GM23338 (cell line): ENCODE results near the gene TCF7L2. TPM values are rescaled to one million over a fixed set of nuclear protein-coding genes. Genes with fewer than 3 reads are reported as not detected.

Experiments
- ATAC-seq: fragments of 200-7000 bp; cut with Tn5 transposase; 3 replicates; pipeline ENCODE4 v1.9.1; 2020
- DNase-seq: peaks from one replicate; pipeline ENCODE4 v3.0.0-alpha.2; 2015; ENCODE audit warnings: low spot score
- H2AFZ ChIP-seq: fragments of 200-600 bp; sonication (generic); 2 replicates; pipeline ENCODE4 v1.8.0; 2016; ENCODE audit warnings: antibody characterized with exemption, mild to moderate bottlenecking, moderate library complexity
- H3F3A ChIP-seq: fragments of 200-600 bp; sonication (generic); replicated peaks from 2 replicates; pipeline ENCODE4 v1.8.0; 2017; ENCODE audit warnings: antibody characterized with exemption, mixed run types, low read depth
- H3K27ac ChIP-seq: fragments of 200-600 bp; sonication (generic); 2 replicates; pipeline ENCODE4 v1.6.1; 2016; ENCODE audit warnings: low read depth
- H3K27me3 ChIP-seq: fragments of 200-600 bp; sonication (generic); 2 replicates; pipeline ENCODE4 v1.8.0; 2016; ENCODE audit warnings: mild to moderate bottlenecking, mixed run types, moderate library complexity; ENCODE audit not compliant: insufficient read depth
- H3K36me3 ChIP-seq: fragments of 200-600 bp; sonication (generic); 2 replicates; pipeline ENCODE4 v1.8.0; 2016; ENCODE audit warnings: mild to moderate bottlenecking; ENCODE audit not compliant: insufficient read depth
- H3K4me1 ChIP-seq: fragments of 200-600 bp; sonication (generic); 2 replicates; pipeline ENCODE4 v1.8.0; 2016; ENCODE audit warnings: mild to moderate bottlenecking, moderate library complexity; ENCODE audit not compliant: insufficient read depth
- H3K4me2 ChIP-seq: fragments of 200-600 bp; sonication (generic); 2 replicates; pipeline ENCODE4 v1.7.1; 2017; ENCODE audit warnings: mixed run types
- H3K4me3 ChIP-seq: fragments of 200-600 bp; sonication (generic); 2 replicates; pipeline ENCODE4 v1.6.1; 2016; ENCODE audit warnings: mixed run types
- H3K79me2 ChIP-seq: fragments of 200-600 bp; sonication (generic); replicated peaks from 2 replicates; pipeline ENCODE4 v1.8.0; 2017; ENCODE audit warnings: mild to moderate bottlenecking; ENCODE audit not compliant: insufficient read depth
- H3K9me2 ChIP-seq: fragments of 200-600 bp; sonication (generic); 2 replicates; pipeline ENCODE4 v1.8.0; 2017; ENCODE audit not compliant: insufficient read depth
- H4K20me1 ChIP-seq: fragments of 200-600 bp; sonication (generic); replicated peaks from 2 replicates; pipeline ENCODE4 v1.8.0; 2017; ENCODE audit warnings: mild to moderate bottlenecking; ENCODE audit not compliant: insufficient read depth
- H3K27ac Mint-ChIP-seq: 2 replicates; pipeline ENCODE4 v1.8.0; 2020; ENCODE audit warnings: inconsistent platforms, mild to moderate bottlenecking, moderate library complexity, mixed read lengths
- H3K27me3 Mint-ChIP-seq: 3 replicates; pipeline ENCODE4 v1.8.0; 2022; ENCODE audit warnings: low read depth, mild to moderate bottlenecking, moderate library complexity, mixed read lengths, inconsistent platforms; ENCODE audit not compliant: insufficient read depth, poor library complexity
- H3K36me3 Mint-ChIP-seq: 3 replicates; pipeline ENCODE4 v1.8.0; 2021; ENCODE audit warnings: low read depth, mild to moderate bottlenecking, inconsistent platforms, moderate library complexity, mixed read lengths
- H3K4me1 Mint-ChIP-seq: 3 replicates; pipeline ENCODE4 v1.8.0; 2020; ENCODE audit warnings: mild to moderate bottlenecking, inconsistent platforms, mixed read lengths
- H3K4me3 Mint-ChIP-seq: 3 replicates; pipeline ENCODE4 v1.8.0; 2021; ENCODE audit warnings: moderate library complexity, mild to moderate bottlenecking, inconsistent platforms, mixed read lengths
- H3K9me3 Mint-ChIP-seq: 3 replicates; pipeline ENCODE4 v1.8.0; 2020; ENCODE audit warnings: moderate library complexity, mild to moderate bottlenecking, inconsistent platforms, mixed read lengths
- CTCF ChIP-seq, 2 experiments: fragments of 200-600 bp in 1 of 2; sonication (generic) in 1 of 2; conservative IDR thresholded peaks; 2 replicates each; pipeline versions ENCODE4 v1.5.1 to v1.6.1; 2016 to 2017; ENCODE audit warnings: antibody characterized with exemption in 2 of 2, low read depth in 2 of 2, mild to moderate bottlenecking in 2 of 2, moderate library complexity in 1 of 2
- ETS1 ChIP-seq: IDR thresholded peaks from 2 replicates; pipeline ENCODE4 v1.6.1; 2016; ENCODE audit warnings: antibody characterized with exemption
- EZH2 ChIP-seq: fragments of 200-600 bp; sonication (generic); IDR thresholded peaks from one replicate; pipeline ENCODE4 v1.8.0; 2017; ENCODE audit warnings: antibody characterized with exemption, mild to moderate bottlenecking, low read depth; ENCODE audit not compliant: unreplicated experiment
- JUNB ChIP-seq: IDR thresholded peaks from one replicate; pipeline ENCODE4 v1.6.1; 2016; ENCODE audit warnings: antibody characterized with exemption; ENCODE audit not compliant: unreplicated experiment
- NANOG ChIP-seq: IDR thresholded peaks from 2 replicates; pipeline ENCODE4 v1.6.1; 2016; ENCODE audit warnings: antibody characterized with exemption, borderline replicate concordance
- POLR2AphosphoS5 ChIP-seq: IDR thresholded peaks from 2 replicates; pipeline ENCODE4 v1.6.1; 2016; ENCODE audit warnings: antibody characterized with exemption, low read depth
- REST ChIP-seq: IDR thresholded peaks from one replicate; pipeline ENCODE4 v1.6.1; 2018; ENCODE audit warnings: antibody characterized with exemption; ENCODE audit not compliant: unreplicated experiment
- STAT1 ChIP-seq: IDR thresholded peaks from one replicate; pipeline ENCODE4 v1.6.1; 2016; ENCODE audit warnings: antibody characterized with exemption; ENCODE audit not compliant: unreplicated experiment
- ZNF114 ChIP-seq: fragments of 250-450 bp; sonication (Bioruptor Pico); IDR thresholded peaks from 2 replicates; pipeline ENCODE4 v1.5.0; 2020; ENCODE audit warnings: mild to moderate bottlenecking, moderate library complexity
- ZNF331 ChIP-seq: fragments of 250-450 bp; sonication (Bioruptor Pico); IDR thresholded peaks from 2 replicates; pipeline ENCODE4 v1.5.0; 2020; ENCODE audit warnings: low read depth, mild to moderate bottlenecking, moderate library complexity
- polyA plus RNA-seq: library from polyadenylated mRNA; unstranded; fragments of >200 nt; fragmentation: Nextera tagmentation; extraction: Ambion mirVana; gene quantifications from 2 replicates; pipeline ENCODE4 v1.2.1, GENCODE V29; 2016
- total RNA-seq: library from RNA; depleted of rRNA; stranded (reverse); fragments of >200 nt; shearing (Covaris generic); gene quantifications from 2 replicates; pipeline ENCODE4 v1.2.3, GENCODE V29; 2014
- TF ChIP-seq, protein P1 (sequence below): fragments of 250-450 bp; sonication (Bioruptor Pico); IDR thresholded peaks from 2 replicates; pipeline ENCODE4 v1.5.0; 2020; ENCODE audit warnings: mild to moderate bottlenecking, moderate library complexity

Gene TCF7L2
- total and polyA plus RNA-seq, 2 experiments from 2014 or later, result 32.2 to 80.8 TPM

DNA sequence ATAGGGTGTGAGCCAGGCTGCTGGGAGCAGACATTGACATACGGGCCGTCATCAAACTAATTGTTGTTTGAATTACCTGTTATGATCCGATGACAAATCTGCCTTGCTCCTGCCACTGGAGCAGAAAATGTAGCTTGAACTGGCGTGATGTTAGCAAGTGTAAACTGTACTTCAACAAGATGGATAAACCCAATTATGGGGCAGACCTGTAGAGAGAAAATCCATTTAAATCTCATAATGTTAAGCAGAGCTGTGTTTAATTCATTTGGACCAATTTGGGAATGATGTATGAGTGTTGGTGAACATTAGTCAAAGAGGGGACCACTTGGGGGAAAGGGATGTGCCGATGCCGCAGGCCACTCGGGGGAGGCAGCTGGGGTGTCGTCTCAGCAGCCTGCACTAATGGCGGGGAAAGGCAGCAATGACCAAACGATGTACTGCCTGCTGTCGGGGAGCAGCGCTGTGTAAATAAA is 27.4 kb downstream of the TCF7L2 start:
- Mint-ChIP-seq H3K27me3 (peaks cover 1% of the 10 kb centered on the region), H3K9me3 (no peaks in the 10 kb centered on the region), H3K4me3 (no peak overlapping the region), H3K4me1 (peaks cover 64% of the 10 kb centered on the region), H3K36me3 (peaks cover 44% of the 10 kb centered on the region), H3K27ac (no peak overlapping the region)
- H3K79me2 ChIP-seq, result peaks cover 100% of the 10 kb centered on the region
- H3K27ac ChIP-seq, result no peak overlapping the region
- no peaks in the 10 kb centered on the region for H3K9me2 ChIP-seq
- ATAC-seq (peak; percentile 20; the same call in 2 of the 3 replicates), DNase-seq (no peak)
- TF ChIP-seq REST (no peak), STAT1 (no peak), CTCF (conservative IDR thresholded peaks at IDR 0.05; ENCODE audit: low read depth in 2 of 2) (no peak), NANOG (no peak), JUNB (no peak), EZH2 (no peak), ZNF331 (CRISPR knock-in tag) (no peak), POLR2AphosphoS5 (no peak), ZNF114 (no peak), ETS1 (no peak)
- TF ChIP-seq, protein P1, sequence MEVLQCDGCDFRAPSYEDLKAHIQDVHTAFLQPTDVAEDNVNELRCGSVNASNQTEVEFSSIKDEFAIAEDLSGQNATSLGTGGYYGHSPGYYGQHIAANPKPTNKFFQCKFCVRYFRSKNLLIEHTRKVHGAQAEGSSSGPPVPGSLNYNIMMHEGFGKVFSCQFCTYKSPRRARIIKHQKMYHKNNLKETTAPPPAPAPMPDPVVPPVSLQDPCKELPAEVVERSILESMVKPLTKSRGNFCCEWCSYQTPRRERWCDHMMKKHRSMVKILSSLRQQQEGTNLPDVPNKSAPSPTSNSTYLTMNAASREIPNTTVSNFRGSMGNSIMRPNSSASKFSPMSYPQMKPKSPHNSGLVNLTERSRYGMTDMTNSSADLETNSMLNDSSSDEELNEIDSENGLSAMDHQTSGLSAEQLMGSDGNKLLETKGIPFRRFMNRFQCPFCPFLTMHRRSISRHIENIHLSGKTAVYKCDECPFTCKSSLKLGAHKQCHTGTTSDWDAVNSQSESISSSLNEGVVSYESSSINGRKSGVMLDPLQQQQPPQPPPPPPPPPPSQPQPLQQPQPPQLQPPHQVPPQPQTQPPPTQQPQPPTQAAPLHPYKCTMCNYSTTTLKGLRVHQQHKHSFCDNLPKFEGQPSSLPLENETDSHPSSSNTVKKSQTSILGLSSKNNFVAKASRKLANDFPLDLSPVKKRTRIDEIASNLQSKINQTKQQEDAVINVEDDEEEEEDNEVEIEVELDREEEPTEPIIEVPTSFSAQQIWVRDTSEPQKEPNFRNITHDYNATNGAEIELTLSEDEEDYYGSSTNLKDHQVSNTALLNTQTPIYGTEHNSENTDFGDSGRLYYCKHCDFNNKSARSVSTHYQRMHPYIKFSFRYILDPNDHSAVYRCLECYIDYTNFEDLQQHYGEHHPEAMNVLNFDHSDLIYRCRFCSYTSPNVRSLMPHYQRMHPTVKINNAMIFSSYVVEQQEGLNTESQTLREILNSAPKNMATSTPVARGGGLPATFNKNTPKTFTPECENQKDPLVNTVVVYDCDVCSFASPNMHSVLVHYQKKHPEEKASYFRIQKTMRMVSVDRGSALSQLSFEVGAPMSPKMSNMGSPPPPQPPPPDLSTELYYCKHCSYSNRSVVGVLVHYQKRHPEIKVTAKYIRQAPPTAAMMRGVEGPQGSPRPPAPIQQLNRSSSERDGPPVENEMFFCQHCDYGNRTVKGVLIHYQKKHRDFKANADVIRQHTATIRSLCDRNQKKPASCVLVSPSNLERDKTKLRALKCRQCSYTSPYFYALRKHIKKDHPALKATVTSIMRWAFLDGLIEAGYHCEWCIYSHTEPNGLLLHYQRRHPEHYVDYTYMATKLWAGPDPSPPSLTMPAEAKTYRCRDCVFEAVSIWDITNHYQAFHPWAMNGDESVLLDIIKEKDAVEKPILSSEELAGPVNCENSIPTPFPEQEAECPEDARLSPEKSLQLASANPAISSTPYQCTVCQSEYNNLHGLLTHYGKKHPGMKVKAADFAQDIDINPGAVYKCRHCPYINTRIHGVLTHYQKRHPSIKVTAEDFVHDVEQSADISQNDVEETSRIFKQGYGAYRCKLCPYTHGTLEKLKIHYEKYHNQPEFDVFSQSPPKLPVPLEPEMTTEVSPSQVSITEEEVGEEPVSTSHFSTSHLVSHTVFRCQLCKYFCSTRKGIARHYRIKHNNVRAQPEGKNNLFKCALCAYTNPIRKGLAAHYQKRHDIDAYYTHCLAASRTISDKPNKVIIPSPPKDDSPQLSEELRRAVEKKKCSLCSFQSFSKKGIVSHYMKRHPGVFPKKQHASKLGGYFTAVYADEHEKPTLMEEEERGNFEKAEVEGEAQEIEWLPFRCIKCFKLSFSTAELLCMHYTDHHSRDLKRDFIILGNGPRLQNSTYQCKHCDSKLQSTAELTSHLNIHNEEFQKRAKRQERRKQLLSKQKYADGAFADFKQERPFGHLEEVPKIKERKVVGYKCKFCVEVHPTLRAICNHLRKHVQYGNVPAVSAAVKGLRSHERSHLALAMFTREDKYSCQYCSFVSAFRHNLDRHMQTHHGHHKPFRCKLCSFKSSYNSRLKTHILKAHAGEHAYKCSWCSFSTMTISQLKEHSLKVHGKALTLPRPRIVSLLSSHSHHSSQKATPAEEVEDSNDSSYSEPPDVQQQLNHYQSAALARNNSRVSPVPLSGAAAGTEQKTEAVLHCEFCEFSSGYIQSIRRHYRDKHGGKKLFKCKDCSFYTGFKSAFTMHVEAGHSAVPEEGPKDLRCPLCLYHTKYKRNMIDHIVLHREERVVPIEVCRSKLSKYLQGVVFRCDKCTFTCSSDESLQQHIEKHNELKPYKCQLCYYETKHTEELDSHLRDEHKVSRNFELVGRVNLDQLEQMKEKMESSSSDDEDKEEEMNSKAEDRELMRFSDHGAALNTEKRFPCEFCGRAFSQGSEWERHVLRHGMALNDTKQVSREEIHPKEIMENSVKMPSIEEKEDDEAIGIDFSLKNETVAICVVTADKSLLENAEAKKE (CRISPR knock-in tag), result no peak
- H3K4me3 ChIP-seq, result no peak overlapping the region
- peaks cover 76% of the 10 kb centered on the region for H3K4me1 ChIP-seq
- no peak overlapping the region for H3K4me2 ChIP-seq
- H3K27me3 ChIP-seq, result no peaks in the 10 kb centered on the region
- peaks cover 83% of the 10 kb centered on the region for H4K20me1 ChIP-seq
- H2AFZ ChIP-seq, result no peak overlapping the region
- peaks cover 13% of the 10 kb centered on the region; the same call in 1 of the 2 replicates for H3F3A ChIP-seq
- peaks cover 9% of the 10 kb centered on the region for H3K36me3 ChIP-seq
